ENCODE results near the gene ZNF362.
A peak's percentile ranks its signal among the peaks of the same experiment; 100 is the strongest.

ZNF362 gene

DNA sequence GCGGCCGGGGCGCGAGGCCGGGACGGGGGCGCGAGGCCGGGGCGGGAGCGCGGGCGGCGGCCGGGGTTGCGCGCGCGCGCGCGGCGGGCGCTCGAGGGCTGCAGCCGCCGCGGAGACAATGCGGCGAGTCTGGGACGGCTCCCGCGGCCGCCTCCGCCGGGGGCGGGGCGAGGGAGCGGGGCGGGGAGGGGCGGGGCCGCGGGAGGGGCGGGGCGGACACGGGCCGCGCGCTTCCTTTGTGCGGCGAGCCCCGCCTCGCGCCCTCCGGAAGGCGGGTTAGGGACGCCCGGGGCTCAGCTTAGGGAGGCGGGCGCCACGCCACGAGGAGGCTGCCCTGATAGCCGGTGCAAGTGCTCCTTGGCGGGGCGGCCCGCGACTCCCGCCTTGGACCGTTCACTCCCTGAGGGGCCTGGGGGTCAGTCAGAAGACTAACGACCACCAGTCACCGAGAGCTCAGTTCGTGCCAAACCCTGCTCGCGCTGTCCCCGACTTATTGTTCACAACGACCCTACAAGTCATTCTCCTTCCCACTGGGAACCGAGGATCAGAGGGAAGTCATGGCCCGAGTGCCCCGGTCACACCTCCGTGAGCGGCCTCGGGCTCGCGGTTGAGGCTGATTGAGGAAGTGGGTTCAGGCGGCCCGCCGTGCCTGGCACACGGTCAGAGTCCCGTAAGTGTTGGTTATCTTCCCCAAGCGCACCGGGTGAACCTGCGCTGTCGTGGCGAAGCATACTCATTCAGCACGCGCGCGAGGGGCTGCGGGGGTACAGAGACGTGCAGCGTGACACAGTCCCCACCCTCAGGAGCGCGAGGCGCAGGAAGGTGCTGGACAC is 93.7 kb downstream of the ZNF362 start:
- peak; percentile 84 for DNase-seq
